GM18870 (cell line): ENCODE results near the gene RAD51D.
"Not testable (repeated sequence)": the region's sequence is repeated elsewhere in the genome, so short reads cannot be mapped to it uniquely, and the experiment has no call there.

ENCODE experiments used
- ATAC-seq: cut with Tn5 transposase; IDR thresholded peaks from one replicate; pipeline ENCODE4 v1.9.1; 2021; ENCODE audit warnings: moderate library complexity; ENCODE audit not compliant: unreplicated experiment

The RAD51D gene

GRCh38 chr17:35142467-35142796 lies 22.8 kb upstream of the RAD51D start:
- peak; percentile 15 for ATAC-seq

GRCh38 chr17:35141681-35142466 lies 22.2 kb upstream of the RAD51D start, which contains the start of gene NLE1:
Gene NLE1, minus strand, starts transcription at chr17:35142303. Its CDS starts 28 bp downstream, at chr17:35142275.
- ATAC-seq, result peak; percentile 61

- no peak for ATAC-seq
Observed at GRCh38 chr17:35138218-35138617, 18.6 kb upstream of the RAD51D start.

- ATAC-seq, result no peak
Observed at GRCh38 chr17:35135322-35135721, 15.7 kb upstream of the RAD51D start.

- ATAC-seq, result no peak
Observed at GRCh38 chr17:35132816-35133550, 13.3 kb upstream of the RAD51D start.

- ATAC-seq, result no peak
Observed at GRCh38 chr17:35132099-35132498, 12.4 kb upstream of the RAD51D start.

- no peak for ATAC-seq
Observed at GRCh38 chr17:35130392-35130791, 10.7 kb upstream of the RAD51D start.

GRCh38 chr17:35129973-35130351 lies 10.3 kb upstream of the RAD51D start:
- ATAC-seq, result no peak

- no peak for ATAC-seq
Observed at GRCh38 chr17:35129154-35129972, 9.7 kb upstream of the RAD51D start.

- ATAC-seq, result no peak
Observed at GRCh38 chr17:35127751-35128514, 8.3 kb upstream of the RAD51D start.

GRCh38 chr17:35121315-35121714 lies 1.7 kb upstream of the RAD51D start, which contains the start of gene FNDC8:
Gene FNDC8, plus strand, starts transcription at chr17:35121615. Its CDS starts 79 bp downstream, at chr17:35121694.
- no peak for ATAC-seq

GRCh38 chr17:35117984-35118383 lies 1.7 kb downstream of the RAD51D start:
- no peak for ATAC-seq

GRCh38 chr17:35116845-35117244 lies 2.8 kb downstream of the RAD51D start:
- no peak for ATAC-seq

- not testable (repeated sequence) for ATAC-seq
Observed at GRCh38 chr17:35110791-35111190, 8.9 kb downstream of the RAD51D start.

- no peak for ATAC-seq
Observed at GRCh38 chr17:35104844-35105450, 14.7 kb downstream of the RAD51D start.

GRCh38 chr17:35103271-35103670 lies 16.4 kb downstream of the RAD51D start:
- no peak for ATAC-seq

- ATAC-seq, result no peak
Observed at GRCh38 chr17:35101725-35102124, 17.9 kb downstream of the RAD51D start.

GRCh38 chr17:35101036-35101435 lies 18.6 kb downstream of the RAD51D start:
- ATAC-seq, result no peak

- ATAC-seq, result no peak
Observed at GRCh38 chr17:35099908-35100307, 19.8 kb downstream of the RAD51D start.

- ATAC-seq, result no peak
Observed at GRCh38 chr17:35097776-35098175, 21.9 kb downstream of the RAD51D start.
